Stimulated activated CD8-positive, alpha-beta memory T cell treated with anti-CD3 and anti-CD28 coated beads, Interleukin-7, amount 100 ng/mL, for 48 hours (primary cell): ENCODE results near the gene WNT9A.
"Not testable (repeated sequence)": the region's sequence is repeated elsewhere in the genome, so short reads cannot be mapped to it uniquely, and the experiment has no call there.

Experiments used
- DNase-seq, 2 donors: peaks; one replicate each; pipeline ENCODE4 v3.0.0-alpha.2; 2020; ENCODE audit warnings: low read depth in 1 of 2; ENCODE audit errors: extremely low read depth in 1 of 2

WNT9A gene

GRCh38 chr1:227947676-227948492 lies at the start of gene WNT9A:
TSS of gene WNT9A (minus strand) at chr1:227947932. CDS start at chr1:227947887, 45 bp downstream.
- no peak for DNase-seq

DNA sequence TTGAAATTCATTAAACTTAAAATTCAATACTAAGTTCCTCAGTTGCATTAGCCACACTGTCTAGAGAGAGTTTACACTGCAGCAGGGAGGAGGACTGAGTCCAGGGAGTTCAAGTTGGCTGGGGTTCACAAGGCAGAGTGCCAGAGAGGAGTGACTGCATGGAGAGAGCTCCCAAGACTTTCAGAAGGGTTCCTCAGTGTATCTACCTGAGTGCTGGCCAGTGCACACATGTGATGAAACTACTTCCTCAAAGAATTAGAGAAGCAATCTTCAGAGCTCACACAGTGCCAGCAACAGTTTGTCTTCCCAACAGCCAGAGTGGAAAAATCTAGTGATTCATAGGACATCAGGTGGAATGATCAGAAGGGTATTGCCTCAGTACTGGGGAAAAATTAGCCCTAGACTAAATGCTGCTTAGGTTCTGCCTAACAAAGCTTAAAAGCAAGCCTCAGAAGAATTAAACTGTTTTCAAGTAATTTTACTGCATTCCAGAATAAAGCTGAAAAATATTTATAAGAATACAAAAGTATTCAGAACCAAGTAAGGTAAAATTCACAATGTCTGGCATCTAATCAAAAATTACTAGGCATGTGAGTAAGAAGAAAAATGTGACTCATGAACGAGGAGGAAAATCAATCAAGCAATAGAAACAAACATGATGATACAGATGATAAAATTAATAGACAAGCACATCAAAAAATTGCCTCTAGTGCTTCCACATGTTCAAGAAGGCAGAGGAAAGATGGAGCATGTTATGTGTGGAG lies 48.6 kb upstream of the WNT9A start:
- DNase-seq = no peak

GRCh38 chr1:227994632-227995300 lies 47.0 kb upstream of the WNT9A start:
- no peak for DNase-seq

GRCh38 chr1:227987181-227987580 lies 39.4 kb upstream of the WNT9A start:
- no peak for DNase-seq

DNA sequence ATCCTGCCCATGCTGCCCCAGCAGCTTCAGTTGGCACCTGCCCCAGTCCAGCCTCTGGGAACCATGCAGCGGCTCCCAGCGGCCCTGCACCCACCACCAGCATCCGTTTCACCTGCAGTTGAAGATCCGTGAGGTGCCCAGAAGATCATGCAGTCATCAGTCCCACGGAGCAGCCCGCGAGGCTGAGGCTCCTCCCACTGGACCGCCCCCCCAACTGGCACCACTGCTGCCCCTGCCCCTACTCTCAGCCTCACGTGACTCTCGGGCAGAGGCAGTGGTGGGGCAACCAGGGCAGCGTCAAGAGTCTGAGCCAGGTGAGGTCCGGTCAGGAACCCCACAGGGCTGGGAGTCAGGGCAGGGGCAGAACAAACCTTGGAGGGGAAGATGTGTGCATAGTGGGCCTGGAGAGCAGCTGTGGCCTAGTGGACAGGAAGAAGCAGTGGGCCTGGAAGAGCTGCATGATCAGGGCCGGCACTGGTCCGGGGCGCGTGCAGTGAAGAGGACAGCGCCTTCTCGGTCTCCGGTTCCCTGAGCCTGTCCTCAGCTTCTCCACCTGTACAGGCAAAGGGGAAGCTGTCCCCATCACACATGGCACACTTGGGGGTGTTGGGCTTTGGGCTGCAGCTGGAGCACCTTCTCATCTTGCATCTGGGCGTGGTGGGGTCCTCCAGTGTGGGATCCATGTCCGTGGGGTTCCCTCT lies 28.0 kb upstream of the WNT9A start:
- DNase-seq = not testable (repeated sequence)

- DNase-seq = not testable (repeated sequence)
Observed at GRCh38 chr1:227973724-227974288, 26.1 kb upstream of the WNT9A start.

- DNase-seq = not testable (repeated sequence)
Observed at GRCh38 chr1:227972843-227973374, 25.2 kb upstream of the WNT9A start.

DNA sequence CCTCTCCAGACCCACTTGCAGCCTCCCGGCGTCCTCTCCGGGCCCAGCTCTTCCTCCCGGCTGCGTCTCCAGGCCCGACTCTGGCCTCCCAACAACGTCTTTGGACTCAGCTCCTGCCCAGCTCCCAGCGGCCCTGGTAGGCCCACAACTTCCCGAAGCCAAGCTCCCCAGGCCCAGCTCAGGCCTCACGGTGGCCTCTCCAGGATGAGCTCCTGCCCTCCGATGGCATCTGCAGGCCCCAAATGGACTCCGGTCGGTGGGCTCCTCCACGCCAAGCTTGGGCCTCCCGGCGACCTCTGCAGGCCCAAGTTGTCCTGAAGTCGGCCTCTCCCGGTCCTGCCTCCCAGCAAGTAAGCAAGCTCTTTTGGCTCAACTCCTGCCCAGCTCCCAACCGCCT lies 24.5 kb upstream of the WNT9A start:
- DNase-seq = not testable (repeated sequence)

- DNase-seq = not testable (repeated sequence)
Observed at GRCh38 chr1:227971643-227972282, 24.0 kb upstream of the WNT9A start.

DNA sequence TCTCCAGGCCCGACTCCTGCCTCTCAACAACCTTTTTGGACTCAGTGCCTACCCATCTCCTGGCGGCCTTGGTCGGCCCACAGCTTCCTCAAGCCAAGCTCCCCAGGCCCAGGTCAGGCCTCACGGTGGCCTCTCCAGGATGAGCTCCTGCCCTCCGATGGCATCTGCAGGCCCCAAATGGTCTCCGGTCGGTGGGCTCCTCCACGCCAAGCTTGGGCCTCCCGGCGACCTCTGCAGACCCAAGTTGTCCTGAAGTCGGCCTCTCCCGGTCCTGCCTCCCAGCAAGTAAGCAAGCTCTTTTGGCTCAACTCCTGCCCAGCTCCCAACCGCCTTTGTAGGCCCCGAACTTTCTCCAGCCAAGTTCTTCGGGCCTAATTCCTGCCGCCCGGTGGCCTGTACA lies 23.5 kb upstream of the WNT9A start:
- DNase-seq = not testable (repeated sequence)

- DNase-seq = not testable (repeated sequence)
Observed at GRCh38 chr1:227970076-227970995, 22.6 kb upstream of the WNT9A start.

DNA sequence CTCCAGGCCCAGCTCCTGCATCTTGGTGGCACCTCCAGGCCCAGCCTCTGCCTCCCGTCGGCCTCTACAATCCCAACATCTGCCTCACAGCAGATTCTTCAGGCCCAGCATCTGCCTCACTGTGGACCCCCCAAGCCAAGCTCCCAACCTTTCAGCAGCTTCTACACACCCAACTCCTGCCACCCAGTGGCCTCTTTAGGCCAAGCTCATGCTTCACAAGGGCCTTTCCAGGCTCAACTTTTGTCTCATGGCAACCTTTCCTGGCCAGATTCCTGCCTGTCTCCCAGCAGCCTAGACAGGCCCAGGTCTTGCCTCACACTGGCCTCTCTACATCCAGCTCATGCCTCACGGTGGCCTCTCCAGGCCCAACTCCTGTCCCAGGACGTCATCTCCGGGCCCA lies 20.1 kb upstream of the WNT9A start:
- DNase-seq = not testable (repeated sequence)

- not testable (repeated sequence) for DNase-seq
Observed at GRCh38 chr1:227966733-227967132, 19.0 kb upstream of the WNT9A start.

DNA sequence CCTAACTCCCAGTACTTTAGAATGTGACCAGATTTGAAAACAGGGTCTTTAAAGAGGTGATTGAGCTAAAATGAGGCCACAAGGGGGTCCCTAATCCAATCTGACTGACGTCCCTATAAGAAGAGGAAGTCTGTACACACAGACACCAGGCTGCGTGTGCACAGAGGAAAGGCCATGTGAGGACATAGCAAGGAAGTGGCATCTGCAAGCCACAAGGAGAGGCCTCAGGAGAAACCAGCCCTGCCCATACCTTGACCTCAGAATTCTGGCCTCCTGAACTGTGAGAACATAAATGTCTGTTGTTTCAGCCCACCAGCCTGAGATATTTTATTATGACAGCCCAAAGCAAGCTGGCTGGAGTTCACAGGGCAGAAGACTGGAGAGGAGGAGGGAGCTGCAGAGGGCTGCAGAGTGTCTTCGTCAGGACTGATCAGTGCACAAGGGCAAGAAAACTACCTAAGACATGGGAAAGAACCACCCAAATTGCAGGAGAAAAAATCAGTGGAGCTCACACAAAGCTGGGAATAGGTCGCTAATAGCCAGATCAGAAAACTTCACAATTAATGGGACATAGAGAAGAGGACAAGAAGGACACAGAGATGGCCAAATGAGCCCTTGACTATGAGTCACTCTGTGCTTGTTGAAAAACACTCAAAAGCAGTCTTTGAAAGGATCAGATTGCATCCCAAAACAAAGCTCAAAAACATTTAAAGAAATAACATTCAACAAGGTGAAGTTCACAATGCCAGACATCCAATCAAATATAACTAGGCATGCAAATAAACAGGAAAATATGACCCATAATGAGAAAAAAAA lies 14.1 kb upstream of the WNT9A start:
- no peak for DNase-seq

DNA sequence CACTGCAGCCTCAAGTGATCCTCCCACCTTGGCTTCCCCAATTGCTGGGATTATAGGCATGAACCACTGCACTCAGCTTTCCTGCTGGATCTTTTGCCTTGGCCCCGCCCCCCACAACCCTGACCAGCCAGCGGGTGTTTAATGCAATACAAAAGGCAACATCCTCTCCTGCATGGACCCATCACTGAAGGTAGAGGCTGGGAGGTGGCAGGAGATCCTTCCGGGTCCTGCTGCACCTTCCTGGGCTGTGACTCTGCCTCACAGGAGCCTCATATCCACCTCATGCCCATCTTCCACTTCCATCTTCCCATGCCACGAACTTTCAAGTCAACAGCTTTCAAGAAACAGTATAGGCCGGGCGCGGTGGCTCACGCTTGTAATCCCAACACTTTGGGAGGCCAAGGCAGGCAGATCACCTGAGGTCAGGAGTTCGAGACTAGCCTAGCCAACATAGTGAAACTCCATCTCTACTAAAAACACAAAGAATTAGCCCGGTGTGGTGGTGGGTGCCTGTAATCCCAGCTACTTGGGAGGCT lies 11.7 kb upstream of the WNT9A start:
- DNase-seq = no peak

GRCh38 chr1:227958617-227959324 lies 11.0 kb upstream of the WNT9A start:
- no peak for DNase-seq

DNA sequence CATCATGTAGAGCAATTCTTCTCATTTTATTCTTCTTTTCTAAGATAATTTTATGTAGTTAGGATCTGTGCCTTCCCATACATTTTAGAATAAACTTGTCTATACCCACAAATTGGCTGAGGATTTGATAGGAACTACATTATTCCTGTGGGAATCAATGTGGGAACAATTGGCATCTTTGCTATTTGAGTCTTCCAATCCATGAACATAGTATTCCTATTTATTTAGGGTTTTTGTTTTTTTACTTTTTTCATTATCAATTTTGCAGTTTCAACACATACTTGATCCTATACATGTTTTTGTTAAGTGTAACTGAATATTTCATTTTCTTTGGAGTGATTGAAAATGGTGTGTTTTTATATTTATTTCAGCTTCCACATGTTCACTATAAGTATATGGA lies 8.1 kb upstream of the WNT9A start:
- no peak for DNase-seq
